MM.1S (cell line): ENCODE results near the gene FAM193B.

Source experiments
- DNase-seq: peaks from one replicate; pipeline ENCODE4 v3.0.0-alpha.2; 2015
- H2AFZ ChIP-seq: fragments of 300-600 bp; sonication (generic); 2 replicates; pipeline ENCODE4 v1.6.0; 2016; ENCODE audit warnings: antibody characterized with exemption, low read length
- H3F3A ChIP-seq: fragments of 300-600 bp; sonication (generic); 2 replicates; pipeline ENCODE4 v1.6.1; 2016; ENCODE audit warnings: mild to moderate bottlenecking, antibody characterized with exemption, low read length, moderate library complexity, mixed read lengths; ENCODE audit not compliant: insufficient read depth
- H3K27ac ChIP-seq: fragments of 300-600 bp; sonication (generic); 2 replicates; pipeline ENCODE4 v1.5.1; 2016; ENCODE audit warnings: mild to moderate bottlenecking, low read length
- H3K27me3 ChIP-seq: fragments of 300-600 bp; sonication (generic); replicated peaks from 2 replicates; pipeline ENCODE4 v1.6.0; 2016; ENCODE audit warnings: low read length; ENCODE audit not compliant: insufficient read depth
- H3K36me3 ChIP-seq: fragments of 300-600 bp; sonication (generic); replicated peaks from 2 replicates; pipeline ENCODE4 v1.6.1; 2016; ENCODE audit warnings: mild to moderate bottlenecking, low read length, mixed read lengths; ENCODE audit not compliant: insufficient read depth
- H3K4me1 ChIP-seq: fragments of 300-600 bp; sonication (generic); 2 replicates; pipeline ENCODE4 v1.6.1; 2016; ENCODE audit warnings: low read length, mixed read lengths
- H3K4me2 ChIP-seq: fragments of 300-600 bp; sonication (generic); 2 replicates; pipeline ENCODE4 v1.6.0; 2016; ENCODE audit warnings: low read depth, low read length
- H3K4me3 ChIP-seq: fragments of 300-600 bp; sonication (generic); 2 replicates; pipeline ENCODE4 v1.5.1; 2016; ENCODE audit warnings: low read length, mixed read lengths
- H3K79me2 ChIP-seq: fragments of 300-600 bp; sonication (generic); 2 replicates; pipeline ENCODE4 v1.6.1; 2016; ENCODE audit warnings: mixed run types, low read length, mixed read lengths
- H3K9ac ChIP-seq: fragments of 300-600 bp; sonication (generic); 2 replicates; pipeline ENCODE4 v1.6.1; 2016; ENCODE audit warnings: low read length, mixed read lengths
- H3K9me2 ChIP-seq: fragments of 300-600 bp; sonication (generic); replicated peaks from 2 replicates; pipeline ENCODE4 v1.6.1; 2016; ENCODE audit warnings: mild to moderate bottlenecking, low read length, mixed read lengths; ENCODE audit not compliant: insufficient read depth
- H3K9me3 ChIP-seq: fragments of 300-600 bp; sonication (generic); replicated peaks from 2 replicates; pipeline ENCODE4 v1.6.1; 2016; ENCODE audit warnings: mild to moderate bottlenecking, low read length, mixed read lengths; ENCODE audit not compliant: insufficient read depth
- H4K20me1 ChIP-seq: fragments of 300-600 bp; sonication (generic); 2 replicates; pipeline ENCODE4 v1.6.1; 2016; ENCODE audit warnings: mild to moderate bottlenecking, low read length, moderate library complexity, mixed read lengths; ENCODE audit not compliant: insufficient read depth
- EZH2 ChIP-seq: fragments of 300-600 bp; sonication (generic); optimal IDR thresholded peaks from 2 replicates; pipeline ENCODE3; 2017; ENCODE audit warnings: low read depth, mild to moderate bottlenecking, antibody characterized with exemption, low read length, mixed read lengths
- EZH2phosphoT487 ChIP-seq: fragments of 300-600 bp; sonication (generic); IDR thresholded peaks from 2 replicates; pipeline ENCODE4 v1.6.1; 2018; ENCODE audit warnings: antibody characterized with exemption, low read length
- TF ChIP-seq, protein P1 (sequence below): fragments of 300-600 bp; sonication (generic); IDR thresholded peaks from 2 replicates; pipeline ENCODE4 v1.5.1; 2016; ENCODE audit warnings: antibody characterized with exemption, low read length, mixed read lengths

The FAM193B gene

DNA sequence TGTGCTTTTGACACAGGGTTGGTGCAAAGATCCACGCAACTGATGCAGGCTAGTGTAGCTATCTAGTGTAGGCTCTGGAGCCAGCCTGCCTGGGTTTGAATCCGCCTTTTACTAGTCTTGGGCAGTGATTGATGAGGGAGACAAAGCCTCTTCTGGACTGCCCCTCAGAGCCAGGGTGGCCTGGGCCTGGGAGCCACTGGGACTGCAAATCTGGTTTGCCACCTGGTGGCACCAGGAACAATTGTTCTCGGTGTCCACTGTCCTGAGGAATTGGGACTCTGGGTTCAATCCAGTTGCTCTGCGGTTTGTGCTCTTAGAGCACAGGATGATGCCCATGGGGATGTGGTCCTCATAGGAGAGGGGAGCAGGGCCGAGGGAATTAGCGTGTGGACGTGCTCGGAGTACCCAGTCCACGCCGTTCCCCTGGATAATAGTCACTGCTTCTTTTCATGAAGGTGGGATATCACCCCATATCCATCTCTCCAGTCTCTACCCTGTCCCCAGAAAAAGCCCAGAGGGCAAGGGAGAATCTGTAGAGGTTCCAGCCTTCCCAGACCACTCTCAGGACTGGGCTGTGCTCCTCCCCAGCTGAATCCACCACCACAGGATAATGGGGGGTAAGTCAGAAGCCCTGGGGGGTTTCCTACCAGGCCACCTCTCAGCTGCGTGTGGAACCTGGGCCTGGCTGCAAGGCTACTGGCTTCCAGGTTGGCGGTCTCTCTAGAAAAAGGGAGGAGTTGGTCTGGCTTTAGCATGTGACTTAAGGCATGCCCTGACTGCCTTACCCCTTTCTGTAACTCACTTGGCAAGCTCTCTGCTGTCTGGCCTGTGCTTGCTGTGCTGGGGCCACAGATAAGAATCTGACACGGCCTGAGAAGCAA is 47.5 kb upstream of the FAM193B start:
- DNase-seq, result no peak
- no peak overlapping the region for H3K4me3 ChIP-seq
- no peak overlapping the region for H3K4me2 ChIP-seq
- H3K9ac ChIP-seq, result no peak overlapping the region
- no peaks in the 10 kb centered on the region for H4K20me1 ChIP-seq
- H3K4me1 ChIP-seq, result peaks cover 8% of the 10 kb centered on the region
- H3K9me3 ChIP-seq, result no peaks in the 10 kb centered on the region
- H3K27ac ChIP-seq, result no peak overlapping the region
- H3K9me2 ChIP-seq, result no peaks in the 10 kb centered on the region
- H2AFZ ChIP-seq, result no peak overlapping the region
- peaks cover 14% of the 10 kb centered on the region for H3K79me2 ChIP-seq
- H3K27me3 ChIP-seq, result no peaks in the 10 kb centered on the region
- TF ChIP-seq EZH2 (no peak), EZH2phosphoT487 (no peak)
- TF ChIP-seq, protein P1, sequence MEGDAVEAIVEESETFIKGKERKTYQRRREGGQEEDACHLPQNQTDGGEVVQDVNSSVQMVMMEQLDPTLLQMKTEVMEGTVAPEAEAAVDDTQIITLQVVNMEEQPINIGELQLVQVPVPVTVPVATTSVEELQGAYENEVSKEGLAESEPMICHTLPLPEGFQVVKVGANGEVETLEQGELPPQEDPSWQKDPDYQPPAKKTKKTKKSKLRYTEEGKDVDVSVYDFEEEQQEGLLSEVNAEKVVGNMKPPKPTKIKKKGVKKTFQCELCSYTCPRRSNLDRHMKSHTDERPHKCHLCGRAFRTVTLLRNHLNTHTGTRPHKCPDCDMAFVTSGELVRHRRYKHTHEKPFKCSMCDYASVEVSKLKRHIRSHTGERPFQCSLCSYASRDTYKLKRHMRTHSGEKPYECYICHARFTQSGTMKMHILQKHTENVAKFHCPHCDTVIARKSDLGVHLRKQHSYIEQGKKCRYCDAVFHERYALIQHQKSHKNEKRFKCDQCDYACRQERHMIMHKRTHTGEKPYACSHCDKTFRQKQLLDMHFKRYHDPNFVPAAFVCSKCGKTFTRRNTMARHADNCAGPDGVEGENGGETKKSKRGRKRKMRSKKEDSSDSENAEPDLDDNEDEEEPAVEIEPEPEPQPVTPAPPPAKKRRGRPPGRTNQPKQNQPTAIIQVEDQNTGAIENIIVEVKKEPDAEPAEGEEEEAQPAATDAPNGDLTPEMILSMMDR, result 0 out of 2 replicates have a peak, but pooled peaks have one; percentile 4
- no peaks in the 10 kb centered on the region for H3K36me3 ChIP-seq
- H3F3A ChIP-seq, result peaks cover 5% of the 10 kb centered on the region; the same call in 1 of the 2 replicates

DNA sequence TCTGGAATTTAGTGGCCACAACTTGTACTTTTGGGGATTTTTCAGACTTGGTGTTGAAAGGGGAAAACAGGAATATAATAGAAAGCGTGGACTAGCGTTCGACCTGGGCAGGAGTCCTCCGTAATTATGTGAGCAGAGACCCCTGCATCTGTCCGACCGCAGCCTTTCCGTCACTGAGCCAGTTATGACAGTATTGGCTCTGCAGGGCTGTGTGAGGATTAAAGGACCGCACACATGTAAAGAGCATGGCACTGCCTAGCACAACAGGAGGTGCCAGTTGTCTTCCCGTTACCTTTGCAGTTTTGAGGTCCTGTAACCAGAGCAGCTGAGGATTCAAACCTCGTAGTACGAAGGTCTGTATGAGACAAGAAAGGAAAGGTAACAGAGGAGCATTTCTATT is 46.8 kb upstream of the FAM193B start:
- H4K20me1 ChIP-seq, result no peaks in the 10 kb centered on the region
- H3K4me2 ChIP-seq, result peak overlapping the region; percentile 87
- H3K4me1 ChIP-seq, result peaks cover 8% of the 10 kb centered on the region
- no peak overlapping the region for H2AFZ ChIP-seq
- no peaks in the 10 kb centered on the region for H3K36me3 ChIP-seq
- no peaks in the 10 kb centered on the region for H3K27me3 ChIP-seq
- H3K9ac ChIP-seq, result peak overlapping the region; percentile 89; the same call in 1 of the 2 replicates
- peaks cover 14% of the 10 kb centered on the region for H3K79me2 ChIP-seq
- no peak for DNase-seq
- H3F3A ChIP-seq, result peaks cover 5% of the 10 kb centered on the region; the same call in 1 of the 2 replicates
- TF ChIP-seq EZH2phosphoT487, result no peak
- TF ChIP-seq EZH2, result no peak
- TF ChIP-seq, protein P1, result no peak
- no peaks in the 10 kb centered on the region for H3K9me3 ChIP-seq
- no peak overlapping the region for H3K27ac ChIP-seq
- no peaks in the 10 kb centered on the region for H3K9me2 ChIP-seq
- peak overlapping the region; percentile 76 for H3K4me3 ChIP-seq

DNA sequence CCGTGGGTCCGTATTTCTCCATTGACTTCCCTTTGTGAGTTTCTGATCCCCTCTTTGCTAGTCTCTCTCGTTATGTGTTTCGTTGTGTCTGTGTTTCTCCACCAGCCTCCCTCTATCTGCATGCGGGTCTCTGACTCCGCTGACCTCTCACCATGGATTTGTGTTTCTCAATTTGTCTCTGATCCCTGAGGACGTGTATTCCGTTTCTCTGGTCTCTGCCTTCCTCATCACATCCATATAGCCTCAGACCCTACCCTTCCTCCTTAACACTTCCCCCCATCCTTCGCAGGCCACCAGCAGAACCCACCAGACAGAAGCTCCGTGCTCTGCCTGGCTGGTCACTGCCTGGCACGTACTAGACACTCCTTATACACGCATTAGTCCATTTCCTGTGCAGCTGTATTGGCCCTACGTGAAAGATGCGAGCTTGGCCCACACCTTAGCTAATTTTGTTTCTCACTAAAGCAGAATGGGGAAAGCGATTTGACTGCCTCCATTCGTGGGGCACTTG is 46.2 kb upstream of the FAM193B start:
- TF ChIP-seq, protein P1, result no peak
- DNase-seq, result no peak
- no peaks in the 10 kb centered on the region for H3K9me3 ChIP-seq
- H3K9ac ChIP-seq, result peak overlapping the region; percentile 89
- H3F3A ChIP-seq, result peaks cover 5% of the 10 kb centered on the region; the same call in 1 of the 2 replicates
- peak overlapping the region; percentile 87 for H3K4me2 ChIP-seq
- peak overlapping the region; percentile 74 for H2AFZ ChIP-seq
- H3K79me2 ChIP-seq, result peaks cover 14% of the 10 kb centered on the region
- no peaks in the 10 kb centered on the region for H3K36me3 ChIP-seq
- H3K4me1 ChIP-seq, result peaks cover 8% of the 10 kb centered on the region
- no peaks in the 10 kb centered on the region for H4K20me1 ChIP-seq
- H3K9me2 ChIP-seq, result no peaks in the 10 kb centered on the region
- H3K27me3 ChIP-seq, result no peaks in the 10 kb centered on the region
- H3K4me3 ChIP-seq, result peak overlapping the region; percentile 76
- H3K27ac ChIP-seq, result peak overlapping the region; percentile 51; the same call in 1 of the 2 replicates
